Activated CD4-positive, alpha-beta T cell treated with anti-CD3 and anti-CD28 coated beads, Interleukin-2, Interleukin-4, amounts not matched to agents 100 ng/mL and 50 ng/mL, durations not matched to agents 16 hours and 8 hours (primary cell): ENCODE measurements around the gene MSANTD1.

Source experiments
- DNase-seq: peaks from one replicate; pipeline ENCODE4 v3.0.0-alpha.2; 2020; ENCODE audit warnings: low spot score

Gene MSANTD1

DNA sequence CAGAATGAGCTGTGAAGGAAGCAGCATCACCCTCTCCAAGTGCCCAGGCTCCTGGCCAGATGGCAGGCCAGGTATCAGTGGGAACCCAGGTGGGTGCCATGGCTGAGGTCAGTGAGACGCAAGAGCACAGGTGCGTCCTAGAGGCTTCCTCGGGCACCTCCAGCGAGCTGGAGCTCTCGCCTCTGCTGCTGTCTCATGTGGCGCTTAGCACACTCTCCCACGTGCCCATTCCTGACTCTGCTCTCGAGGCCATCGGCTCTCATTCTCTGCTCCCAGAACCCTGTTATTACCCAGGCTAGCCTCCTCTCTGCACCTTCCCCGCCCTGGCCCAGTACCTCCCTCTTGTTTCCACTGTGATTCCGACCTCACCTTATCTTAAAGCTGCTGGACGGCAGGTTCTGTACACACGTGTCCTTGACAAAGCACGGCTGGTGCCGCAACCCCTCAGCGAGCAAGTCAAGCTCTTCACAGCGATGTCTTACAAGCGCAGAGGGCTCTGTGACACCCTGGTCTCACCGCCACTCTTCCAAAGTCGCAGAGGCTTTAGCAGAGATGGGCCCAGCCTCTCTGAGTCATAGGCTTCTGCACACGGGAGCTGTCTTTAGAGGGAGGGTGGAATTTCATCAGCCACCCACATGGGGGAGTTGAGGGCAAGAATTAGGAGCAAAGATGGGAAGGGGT is 15.4 kb upstream of the MSANTD1 start:
- no peak for DNase-seq

DNA sequence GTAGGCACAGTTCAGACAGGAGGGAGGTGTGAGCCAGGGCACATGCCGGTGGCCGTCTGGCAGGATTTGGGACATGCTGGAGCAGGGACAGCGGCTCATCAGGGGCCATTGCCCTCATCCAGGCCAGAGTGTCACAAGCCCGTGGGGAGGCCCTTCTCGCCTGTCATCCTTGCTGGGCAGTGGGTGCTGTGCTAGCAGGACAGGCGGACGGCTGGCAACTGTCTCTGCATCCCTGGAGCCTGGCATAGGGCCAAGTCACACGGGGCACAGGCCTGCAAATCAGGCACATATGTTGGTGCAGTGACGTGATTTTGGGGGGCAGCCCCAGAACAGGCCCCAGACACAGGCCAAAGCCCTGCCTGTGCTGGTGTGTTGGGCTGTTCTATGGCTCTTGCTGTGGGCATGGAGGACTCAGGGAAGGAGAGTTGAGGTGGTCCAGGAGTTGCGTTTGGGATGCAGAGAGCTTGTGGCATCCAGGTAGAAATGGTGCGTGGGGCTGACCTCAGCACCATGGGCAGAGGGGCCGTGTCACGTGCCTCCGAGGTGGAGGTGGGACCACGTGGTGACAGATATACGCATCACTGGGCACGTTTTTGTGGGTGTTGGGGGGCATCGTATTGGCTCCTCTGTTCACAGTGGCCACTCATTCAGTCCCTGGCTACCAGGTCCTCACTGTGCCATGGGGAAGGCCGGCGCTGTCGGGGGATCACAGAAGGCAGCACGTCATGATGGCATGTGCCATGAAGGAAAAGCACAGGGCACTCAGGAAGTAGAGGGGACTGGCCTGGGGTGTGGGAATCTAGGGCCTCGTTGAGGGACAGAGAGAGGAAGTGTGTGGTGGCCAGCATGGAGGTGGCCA is 14.6 kb upstream of the MSANTD1 start:
- DNase-seq: no peak

DNA sequence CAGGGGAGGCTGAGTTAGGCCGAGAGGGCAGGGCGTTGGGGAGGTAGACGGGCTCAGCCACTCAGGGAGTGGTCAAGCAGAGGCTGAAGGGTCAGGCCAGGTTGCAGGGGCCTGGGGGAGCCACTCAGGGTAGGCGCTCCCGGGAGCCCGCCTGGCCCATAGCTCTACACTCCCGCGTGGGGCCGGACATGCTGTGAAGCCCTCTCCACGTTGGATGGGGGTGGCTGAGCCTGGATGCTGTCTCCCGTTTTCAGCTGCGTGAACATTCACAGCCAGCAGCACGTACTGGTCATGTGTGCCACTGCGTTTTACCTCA is 14.0 kb upstream of the MSANTD1 start:
- DNase-seq: no peak

DNA sequence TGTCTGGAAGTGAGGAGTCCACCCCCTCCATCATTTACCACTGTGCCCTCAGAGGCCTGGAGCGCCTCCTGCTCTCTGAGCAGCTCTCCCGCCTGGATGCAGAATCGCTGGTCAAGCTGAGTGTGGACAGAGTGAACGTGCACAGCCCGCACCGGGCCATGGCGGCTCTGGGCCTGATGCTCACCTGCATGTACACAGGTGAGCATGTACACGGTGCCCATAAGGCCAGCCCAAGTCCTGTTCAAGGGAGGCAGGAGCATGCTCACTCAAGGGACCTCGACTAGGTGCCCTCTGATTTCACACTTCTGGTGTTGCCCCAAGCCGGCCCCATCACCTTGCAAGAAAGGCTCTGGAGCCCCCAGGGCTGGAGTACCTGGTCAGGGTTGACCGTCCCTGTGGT is 13.4 kb upstream of the MSANTD1 start:
- no peak for DNase-seq

DNA sequence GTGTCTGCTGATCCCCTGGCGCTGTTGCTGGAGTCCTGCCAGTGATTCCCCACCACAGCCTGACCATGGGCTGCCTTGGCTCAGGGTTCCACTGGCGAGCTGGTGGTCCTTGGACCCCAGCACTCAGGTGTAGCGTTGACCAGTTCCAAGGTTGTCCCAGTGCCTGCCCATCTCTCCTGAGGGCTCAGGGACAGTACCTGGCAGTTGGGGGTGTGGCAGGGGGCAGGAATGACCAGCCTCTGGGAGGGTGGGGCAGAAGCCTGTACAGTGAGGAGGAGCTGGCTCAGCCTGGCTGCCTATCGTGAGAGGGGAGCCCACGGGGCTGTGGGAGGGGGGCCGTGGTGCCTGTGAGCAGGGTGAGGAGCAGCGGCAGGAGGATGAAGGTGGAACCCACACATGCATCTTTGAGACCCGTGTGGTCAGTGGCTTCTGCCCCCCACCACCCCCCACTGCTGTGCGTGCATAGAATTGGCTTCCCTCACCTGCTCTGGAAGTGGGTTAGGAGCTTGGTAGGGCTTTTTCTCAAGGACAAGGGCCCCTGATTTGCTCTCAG is 12.6 kb upstream of the MSANTD1 start:
- DNase-seq: no peak

DNA sequence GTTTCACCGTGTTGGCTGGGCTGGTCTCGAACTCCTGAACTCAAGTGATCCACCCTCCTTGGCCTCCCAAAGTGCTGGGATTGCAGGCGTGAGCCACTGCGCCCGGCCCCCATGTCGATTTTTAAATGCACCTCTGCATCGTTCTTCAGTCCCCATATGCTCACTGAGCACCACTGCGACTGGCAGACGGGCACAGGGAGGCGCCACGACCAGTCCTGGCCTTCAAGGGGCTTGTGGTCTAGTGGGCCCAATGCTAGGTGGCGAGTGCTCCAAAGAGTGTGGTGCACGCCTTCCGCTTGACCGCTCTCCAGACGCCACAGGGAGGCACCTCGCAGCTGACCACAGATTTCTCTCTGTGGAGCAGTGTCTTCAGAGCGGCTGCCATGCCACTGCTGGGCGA is 11.7 kb upstream of the MSANTD1 start:
- no peak for DNase-seq

DNA sequence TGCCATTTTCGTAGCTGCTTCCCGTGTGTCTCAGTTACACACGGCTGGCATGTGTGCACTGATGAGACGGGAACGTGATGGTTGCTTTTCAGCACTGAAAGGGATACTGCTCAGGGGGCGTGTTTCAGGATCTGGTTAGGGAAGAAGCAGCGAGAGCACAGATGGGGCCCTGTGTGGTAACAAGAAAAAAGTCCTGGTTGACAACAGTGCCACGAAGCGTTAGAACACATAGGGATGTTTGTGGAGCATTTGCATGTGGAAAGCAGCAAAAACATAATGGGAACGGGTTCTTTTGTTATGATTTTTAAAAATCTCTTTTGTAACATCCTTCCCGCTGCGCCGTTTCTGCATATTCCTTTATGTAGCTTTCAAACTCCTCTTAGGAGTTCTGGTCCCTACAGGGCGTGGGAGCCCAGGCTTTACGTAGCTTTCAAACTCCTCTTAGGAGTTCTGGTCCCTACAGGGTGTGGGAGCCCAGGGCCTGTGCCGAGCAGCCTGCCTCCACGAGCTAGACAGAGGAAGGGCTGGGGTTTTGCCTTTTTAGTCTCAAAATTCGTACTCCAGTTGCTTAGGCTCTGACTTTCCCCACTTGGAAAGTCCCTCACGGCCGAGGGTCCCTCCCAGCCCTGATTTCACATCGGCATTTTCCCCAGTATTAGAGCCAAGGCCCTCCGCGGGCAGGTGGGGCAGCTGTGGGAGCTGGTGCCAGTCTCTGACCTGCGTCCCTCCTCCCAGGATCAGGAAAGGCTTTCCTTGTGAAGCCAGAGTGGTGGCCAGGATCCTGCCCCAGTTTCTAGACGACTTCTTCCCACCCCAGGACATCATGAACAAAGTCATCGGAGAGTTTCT is 11.0 kb upstream of the MSANTD1 start:
- no peak for DNase-seq

DNA sequence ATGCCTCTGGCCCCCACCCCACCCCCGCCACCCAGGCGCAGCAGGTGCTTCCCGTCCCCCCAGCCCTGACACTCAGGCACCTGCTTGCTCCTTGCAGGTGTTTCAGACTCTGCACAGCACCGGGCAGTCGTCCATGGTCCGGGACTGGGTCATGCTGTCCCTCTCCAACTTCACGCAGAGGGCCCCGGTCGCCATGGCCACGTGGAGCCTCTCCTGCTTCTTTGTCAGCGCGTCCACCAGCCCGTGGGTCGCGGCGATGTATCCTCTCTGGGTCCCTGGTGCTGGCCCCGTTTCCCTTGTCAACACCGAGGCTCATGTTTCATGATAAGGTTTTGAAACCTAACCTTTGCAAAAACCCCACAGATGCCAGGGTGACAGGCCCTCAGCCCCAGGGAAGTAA is 10.2 kb upstream of the MSANTD1 start:
- DNase-seq: no peak

DNA sequence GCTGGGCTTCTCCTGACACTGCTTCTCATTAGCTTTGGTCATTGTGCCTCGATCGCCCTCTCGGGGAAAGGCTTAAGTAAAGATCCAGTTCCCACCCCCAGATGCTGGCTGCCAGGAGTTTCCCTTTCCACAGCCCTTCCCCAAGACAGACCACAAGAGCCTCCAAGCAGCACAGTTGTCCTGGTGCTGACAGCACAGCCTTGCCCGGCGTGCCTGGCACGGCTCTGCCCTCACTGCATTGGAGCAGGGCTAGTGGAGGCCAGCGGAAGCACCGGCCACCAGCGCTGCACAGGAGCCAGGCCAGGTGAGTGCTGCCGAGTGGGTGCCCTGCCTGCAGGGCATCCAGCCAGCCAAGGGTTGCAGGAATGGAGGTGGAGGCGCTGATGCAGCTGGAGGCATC is 9.7 kb upstream of the MSANTD1 start:
- no peak for DNase-seq

DNA sequence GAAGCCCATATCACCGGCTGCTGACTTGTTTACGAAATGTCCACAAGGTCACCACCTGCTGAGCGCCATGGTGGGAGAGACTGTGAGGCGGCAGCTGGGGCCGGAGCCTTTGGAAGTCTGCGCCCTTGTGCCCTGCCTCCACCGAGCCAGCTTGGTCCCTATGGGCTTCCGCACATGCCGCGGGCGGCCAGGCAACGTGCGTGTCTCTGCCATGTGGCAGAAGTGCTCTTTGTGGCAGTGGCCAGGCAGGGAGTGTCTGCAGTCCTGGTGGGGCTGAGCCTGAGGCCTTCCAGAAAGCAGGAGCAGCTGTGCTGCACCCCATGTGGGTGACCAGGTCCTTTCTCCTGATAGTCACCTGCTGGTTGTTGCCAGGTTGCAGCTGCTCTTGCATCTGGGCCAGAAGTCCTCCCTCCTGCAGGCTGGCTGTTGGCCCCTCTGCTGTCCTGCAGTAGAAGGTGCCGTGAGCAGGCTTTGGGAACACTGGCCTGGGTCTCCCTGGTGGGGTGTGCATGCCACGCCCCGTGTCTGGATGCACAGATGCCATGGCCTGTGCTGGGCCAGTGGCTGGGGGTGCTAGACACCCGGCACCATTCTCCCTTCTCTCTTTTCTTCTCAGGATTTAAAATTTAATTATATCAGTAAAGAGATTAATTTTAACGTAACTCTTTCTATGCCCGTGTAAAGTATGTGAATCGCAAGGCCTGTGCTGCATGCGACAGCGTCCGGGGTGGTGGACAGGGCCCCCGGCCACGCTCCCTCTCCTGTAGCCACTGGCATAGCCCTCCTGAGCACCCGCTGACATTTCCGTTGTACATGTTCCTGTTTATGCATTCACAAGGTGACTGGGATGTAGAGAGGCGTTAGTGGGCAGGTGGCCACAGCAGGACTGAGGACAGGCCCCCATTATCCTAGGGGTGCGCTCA is 8.7 kb upstream of the MSANTD1 start:
- no peak for DNase-seq

DNA sequence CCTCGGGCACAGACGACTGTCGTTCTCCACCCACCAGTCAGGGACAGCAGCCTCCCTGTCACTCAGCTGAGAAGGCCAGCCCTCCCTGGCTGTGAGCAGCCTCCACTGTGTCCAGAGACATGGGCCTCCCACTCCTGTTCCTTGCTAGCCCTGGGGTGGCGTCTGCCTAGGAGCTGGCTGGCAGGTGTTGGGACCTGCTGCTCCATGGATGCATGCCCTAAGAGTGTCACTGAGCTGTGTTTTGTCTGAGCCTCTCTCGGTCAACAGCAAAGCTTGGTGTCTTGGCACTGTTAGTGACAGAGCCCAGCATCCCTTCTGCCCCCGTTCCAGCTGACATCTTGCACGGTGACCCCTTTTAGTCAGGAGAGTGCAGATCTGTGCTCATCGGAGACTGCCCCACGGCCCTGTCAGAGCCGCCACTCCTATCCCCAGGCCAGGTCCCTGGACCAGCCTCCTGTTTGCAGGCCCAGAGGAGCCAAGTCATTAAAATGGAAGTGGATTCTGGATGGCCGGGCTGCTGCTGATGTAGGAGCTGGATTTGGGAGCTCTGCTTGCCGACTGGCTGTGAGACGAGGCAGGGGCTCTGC is 7.9 kb upstream of the MSANTD1 start:
- no peak for DNase-seq

DNA sequence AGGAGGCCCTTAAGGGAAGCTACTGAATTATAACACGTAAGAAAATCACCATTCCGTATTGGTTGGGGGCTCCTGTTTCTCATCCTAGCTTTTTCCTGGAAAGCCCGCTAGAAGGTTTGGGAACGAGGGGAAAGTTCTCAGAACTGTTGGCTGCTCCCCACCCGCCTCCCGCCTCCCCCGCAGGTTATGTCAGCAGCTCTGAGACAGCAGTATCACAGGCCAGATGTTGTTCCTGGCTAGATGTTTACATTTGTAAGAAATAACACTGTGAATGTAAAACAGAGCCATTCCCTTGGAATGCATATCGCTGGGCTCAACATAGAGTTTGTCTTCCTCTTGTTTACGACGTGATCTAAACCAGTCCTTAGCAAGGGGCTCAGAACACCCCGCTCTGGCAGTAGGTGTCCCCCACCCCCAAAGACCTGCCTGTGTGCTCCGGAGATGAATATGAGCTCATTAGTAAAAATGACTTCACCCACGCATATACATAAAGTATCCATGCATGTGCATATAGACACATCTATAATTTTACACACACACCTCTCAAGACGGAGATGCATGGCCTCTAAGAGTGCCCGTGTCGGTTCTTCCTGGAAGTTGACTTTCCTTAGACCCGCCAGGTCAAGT is 6.9 kb upstream of the MSANTD1 start:
- no peak for DNase-seq

DNA sequence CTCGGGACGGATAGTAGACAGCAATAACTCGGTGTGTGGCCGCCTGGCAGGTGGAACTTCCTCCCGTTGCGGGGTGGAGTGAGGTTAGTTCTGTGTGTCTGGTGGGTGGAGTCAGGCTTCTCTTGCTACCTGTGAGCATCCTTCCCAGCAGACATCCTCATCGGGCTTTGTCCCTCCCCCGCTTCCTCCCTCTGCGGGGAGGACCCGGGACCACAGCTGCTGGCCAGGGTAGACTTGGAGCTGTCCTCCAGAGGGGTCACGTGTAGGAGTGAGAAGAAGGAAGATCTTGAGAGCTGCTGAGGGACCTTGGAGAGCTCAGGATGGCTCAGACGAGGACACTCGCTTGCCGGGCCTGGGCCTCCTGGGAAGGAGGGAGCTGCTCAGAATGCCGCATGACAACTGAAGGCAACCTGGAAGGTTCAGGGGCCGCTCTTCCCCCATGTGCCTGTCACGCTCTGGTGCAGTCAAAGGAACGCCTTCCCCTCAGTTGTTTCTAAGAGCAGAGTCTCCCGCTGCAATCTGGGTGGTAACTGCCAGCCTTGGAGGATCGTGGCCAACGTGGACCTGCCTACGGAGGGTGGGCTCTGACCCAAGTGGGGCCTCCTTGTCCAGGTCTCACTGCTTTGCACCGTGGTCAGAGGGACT is 5.7 kb upstream of the MSANTD1 start:
- DNase-seq: no peak

DNA sequence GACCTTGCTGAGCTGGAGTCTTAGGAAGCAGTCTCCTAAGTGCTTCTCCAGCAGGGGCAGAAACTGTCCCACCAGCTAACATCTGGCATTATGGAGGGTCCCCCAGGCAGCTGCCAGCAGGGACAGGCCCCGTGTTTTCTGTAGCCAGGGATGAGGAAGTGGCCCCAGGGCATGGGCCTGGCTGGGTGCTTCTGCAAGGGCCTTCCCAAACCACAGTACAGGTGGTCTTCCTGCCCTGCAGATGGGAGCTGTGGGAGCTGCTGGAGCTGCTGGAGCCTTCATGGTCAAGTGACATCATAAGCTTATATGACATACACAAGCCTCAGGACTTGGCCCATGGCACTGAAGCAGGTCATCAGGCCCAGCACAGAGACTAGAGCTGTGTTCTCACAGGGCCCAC is 5.0 kb upstream of the MSANTD1 start:
- DNase-seq: no peak

DNA sequence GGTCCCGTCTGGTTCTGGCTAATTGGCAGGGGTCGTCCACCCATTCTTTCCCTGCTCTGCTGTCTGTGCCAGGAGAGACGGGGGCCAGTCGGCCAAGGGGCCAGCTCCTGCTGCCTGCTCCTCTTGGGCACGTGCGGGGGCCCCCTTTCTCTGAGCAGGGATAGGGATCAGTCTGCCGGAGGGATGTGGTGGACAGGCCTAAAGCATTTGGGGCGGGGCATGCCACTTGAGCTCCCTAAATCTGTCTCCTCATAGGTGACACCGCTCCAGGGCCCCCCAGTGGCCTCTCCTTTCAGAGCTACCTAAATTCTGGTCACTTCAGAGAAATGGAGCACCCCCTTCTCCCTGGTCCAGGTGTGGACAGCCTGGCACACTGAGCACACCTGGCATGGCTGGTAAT is 4.2 kb upstream of the MSANTD1 start:
- no peak for DNase-seq

DNA sequence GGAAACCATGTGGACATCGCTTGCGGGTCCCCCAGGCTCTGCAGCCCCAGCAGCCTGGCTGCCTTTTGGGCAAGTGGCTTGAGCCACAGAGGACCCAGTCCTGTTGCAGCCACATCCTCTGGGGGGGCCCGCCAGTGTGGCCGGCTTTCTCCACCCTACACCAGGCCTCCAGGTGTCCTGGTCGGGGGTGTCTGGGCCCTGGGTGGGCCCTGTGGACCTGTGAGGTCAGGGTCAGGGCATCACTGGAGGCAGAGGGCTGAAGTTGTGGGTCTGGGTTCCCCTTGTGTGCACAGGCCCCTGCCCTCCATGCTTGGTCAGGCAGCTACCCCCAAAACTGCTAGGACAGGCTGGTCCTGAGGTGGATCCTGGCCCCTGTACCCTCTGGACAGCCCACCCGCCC is 3.3 kb upstream of the MSANTD1 start:
- no peak for DNase-seq

DNA sequence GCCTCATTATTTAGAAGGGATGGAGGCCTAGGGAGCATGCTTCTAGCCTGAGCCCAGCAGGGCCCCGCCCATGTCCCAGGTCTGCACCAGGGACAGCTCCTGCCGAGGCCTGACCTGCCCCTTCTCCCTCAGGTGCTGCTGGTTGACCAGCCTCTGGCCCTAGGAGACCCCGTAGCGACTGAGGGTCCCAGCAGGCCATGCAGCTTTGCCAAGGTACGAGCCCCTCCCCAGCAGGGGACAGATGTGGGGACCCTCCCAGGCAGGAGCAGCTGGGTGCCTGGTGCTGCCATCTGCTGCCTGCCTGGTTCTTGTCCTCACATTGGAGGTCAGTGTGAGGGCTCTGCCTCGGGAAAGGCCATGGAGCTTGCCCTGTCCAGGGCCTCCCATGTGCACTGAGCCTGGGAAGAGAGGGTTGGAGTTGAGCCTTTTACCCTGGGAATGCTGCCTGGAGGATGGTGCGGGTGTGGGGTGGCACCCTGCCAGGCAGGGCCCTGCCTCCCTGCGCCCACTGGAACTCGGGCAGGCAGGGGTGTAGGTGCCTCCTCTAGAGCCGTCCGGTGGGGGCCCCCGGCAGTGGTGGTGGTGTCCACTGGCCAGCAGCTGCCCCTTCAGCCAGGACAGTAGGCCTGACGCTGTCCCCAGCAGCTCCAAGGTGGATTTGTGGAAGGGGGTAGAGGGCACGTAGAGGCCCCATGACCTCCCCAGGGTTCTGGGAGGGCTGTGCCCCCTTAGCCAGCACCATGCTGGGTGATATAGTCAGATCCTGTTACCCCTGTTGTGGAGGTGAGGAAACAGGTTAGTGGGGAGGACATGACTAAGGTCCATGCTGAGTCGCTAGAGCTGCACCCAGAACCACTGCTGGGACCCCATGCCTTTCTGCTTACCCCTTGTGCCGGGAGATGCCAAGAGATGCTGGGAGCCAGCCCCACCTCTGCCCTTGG is 2.2 kb upstream of the MSANTD1 start:
- DNase-seq: no peak

DNA sequence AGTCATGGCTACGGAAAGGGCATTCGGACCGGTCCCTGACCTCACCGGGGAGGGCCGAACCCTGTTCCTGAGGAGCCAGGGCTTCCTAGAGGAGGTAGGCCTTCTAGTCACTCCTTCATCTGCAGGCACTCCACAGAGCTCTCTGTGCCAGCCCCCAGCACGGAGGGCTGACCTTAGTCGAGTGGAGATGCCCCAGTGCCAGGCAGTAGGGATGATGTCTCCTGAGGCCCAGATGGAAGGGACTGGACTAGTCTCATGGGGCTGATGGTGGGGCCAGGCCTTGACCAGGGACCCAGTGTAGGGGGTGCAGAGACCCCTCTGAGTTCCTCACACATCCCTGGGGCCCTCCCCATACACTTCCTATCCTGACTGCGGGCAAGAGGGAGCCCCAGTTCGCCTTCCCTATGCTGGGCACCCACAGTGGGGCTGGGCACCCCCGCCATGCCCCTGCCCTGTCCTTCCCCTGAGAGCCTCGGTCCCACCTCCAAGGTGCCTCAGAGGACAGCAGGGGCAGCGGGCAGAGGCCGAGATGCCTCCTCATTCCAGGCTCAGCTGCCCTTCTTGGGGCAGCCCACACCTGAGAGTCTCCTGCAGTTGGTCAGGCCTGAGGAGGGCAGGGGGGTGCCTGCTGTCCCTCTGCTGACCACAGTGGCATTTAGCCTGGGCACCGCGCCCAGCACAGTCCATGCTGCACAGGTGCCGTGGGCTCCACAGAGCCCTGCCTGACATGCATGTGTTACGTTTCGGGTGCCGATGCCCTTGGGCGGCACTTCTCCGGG is 1.4 kb upstream of the MSANTD1 start:
- DNase-seq: no peak
